ENCODE data around the gene PRPH2. TPM values are rescaled to one million over a fixed set of nuclear protein-coding genes. Genes with fewer than 3 reads are reported as not detected.

The PRPH2 gene
- polyA plus RNA-seq, 2 of the 4 experiments (the other 2 are of a cell fraction), result not detected

DNA sequence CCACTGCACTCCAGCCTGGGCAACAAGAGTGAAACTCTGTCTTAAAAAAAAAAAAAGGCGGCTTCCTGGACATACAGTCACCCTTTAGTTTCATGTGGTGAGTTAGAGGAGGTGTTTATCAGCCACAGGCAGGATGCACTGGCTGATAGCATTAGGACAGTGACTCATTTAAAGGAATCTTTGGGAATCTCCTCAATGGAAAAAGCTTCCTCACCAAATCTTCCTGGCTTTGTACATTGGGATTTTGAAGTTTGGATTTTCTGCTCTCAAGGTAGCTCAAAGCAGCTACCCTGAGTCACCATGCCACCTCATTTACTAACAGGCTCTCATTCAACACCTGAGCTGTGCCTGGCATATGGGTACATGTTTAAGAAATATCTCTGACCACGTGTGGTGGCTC lies 20.2 kb downstream of the PRPH2 start:
- no peak overlapping the region for H3K4me2 ChIP-seq
- 29% methylated on average over 2 of the region's 2 CpGs for WGBS (ENCODE audit: missing lambda C conversion rate)
- H3K9me3 ChIP-seq, result no peaks in the 10 kb centered on the region
- TF ChIP-seq EHF (CRISPR knock-in tag; IDR thresholded peaks at IDR 0.05) (no peak), GATA3 (IDR thresholded peaks at IDR 0.05; ENCODE audit: borderline replicate concordance) (no peak), RARB (CRISPR knock-in tag; IDR thresholded peaks at IDR 0.05) (no peak), MYC (IDR thresholded peaks at IDR 0.05; ENCODE audit: borderline replicate concordance, low read length) (no peak), JUN (IDR thresholded peaks at IDR 0.05) (no peak), HOXA7 (CRISPR knock-in tag; IDR thresholded peaks at IDR 0.05) (no peak)
- TF ChIP-seq, protein P1, sequence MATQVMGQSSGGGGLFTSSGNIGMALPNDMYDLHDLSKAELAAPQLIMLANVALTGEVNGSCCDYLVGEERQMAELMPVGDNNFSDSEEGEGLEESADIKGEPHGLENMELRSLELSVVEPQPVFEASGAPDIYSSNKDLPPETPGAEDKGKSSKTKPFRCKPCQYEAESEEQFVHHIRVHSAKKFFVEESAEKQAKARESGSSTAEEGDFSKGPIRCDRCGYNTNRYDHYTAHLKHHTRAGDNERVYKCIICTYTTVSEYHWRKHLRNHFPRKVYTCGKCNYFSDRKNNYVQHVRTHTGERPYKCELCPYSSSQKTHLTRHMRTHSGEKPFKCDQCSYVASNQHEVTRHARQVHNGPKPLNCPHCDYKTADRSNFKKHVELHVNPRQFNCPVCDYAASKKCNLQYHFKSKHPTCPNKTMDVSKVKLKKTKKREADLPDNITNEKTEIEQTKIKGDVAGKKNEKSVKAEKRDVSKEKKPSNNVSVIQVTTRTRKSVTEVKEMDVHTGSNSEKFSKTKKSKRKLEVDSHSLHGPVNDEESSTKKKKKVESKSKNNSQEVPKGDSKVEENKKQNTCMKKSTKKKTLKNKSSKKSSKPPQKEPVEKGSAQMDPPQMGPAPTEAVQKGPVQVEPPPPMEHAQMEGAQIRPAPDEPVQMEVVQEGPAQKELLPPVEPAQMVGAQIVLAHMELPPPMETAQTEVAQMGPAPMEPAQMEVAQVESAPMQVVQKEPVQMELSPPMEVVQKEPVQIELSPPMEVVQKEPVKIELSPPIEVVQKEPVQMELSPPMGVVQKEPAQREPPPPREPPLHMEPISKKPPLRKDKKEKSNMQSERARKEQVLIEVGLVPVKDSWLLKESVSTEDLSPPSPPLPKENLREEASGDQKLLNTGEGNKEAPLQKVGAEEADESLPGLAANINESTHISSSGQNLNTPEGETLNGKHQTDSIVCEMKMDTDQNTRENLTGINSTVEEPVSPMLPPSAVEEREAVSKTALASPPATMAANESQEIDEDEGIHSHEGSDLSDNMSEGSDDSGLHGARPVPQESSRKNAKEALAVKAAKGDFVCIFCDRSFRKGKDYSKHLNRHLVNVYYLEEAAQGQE (IDR thresholded peaks at IDR 0.05), result no peak
- TF ChIP-seq, protein P2, sequence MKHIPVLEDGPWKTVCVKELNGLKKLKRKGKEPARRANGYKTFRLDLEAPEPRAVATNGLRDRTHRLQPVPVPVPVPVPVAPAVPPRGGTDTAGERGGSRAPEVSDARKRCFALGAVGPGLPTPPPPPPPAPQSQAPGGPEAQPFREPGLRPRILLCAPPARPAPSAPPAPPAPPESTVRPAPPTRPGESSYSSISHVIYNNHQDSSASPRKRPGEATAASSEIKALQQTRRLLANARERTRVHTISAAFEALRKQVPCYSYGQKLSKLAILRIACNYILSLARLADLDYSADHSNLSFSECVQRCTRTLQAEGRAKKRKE (CRISPR knock-in tag; IDR thresholded peaks at IDR 0.05; ENCODE audit: low read depth), result no peak
- FAIRE-seq (no peak), DNase-seq (ENCODE audit: low read depth in 1 of 2, low spot score in 1 of 2) (peak in 1 of 2 experiments; percentile 17), ATAC-seq (peak; percentile 41 to 46; a peak in 2 of 6 replicates)
- no peak overlapping the region for H3K27ac ChIP-seq
- ChIA-PET CTCF (interaction anchor here (0.6 to 3.4 kb wide), 3 partner anchors 24 to 199 kb away, joined by 3 to 14 read pairs (median 3); no protein-coding TSS in a partner anchor), POLR2A (no interaction called here)
- H3K4me3 ChIP-seq, result no peak overlapping the region
- no peaks in the 10 kb centered on the region for H3K4me1 ChIP-seq

DNA sequence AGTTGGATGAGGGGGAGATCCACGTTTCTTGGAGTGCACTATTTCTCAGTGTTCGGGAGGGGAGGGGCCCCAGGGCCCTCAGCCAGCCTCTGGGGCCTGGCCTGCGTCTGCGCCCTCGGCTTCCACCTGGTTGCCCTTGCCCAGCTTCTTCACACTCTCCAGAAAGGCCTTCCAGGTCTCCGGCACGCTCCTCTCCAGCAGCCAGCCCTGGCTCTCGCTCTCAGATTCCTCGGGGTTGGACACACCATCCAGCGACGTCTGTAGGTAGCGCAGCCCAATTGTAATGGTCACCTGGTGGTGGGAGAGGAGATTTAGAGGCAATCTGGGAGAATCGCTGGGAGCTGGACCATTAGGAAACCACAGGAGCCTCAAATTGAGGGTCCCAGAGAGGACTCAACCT lies 24.2 kb downstream of the PRPH2 start:
- no peak for DNase-seq (ENCODE audit: low read depth in 1 of 2, low spot score in 1 of 2)
- H3K4me1 ChIP-seq, result no peaks in the 10 kb centered on the region
- TF ChIP-seq POLR2AphosphoS2 (conservative IDR thresholded peaks at IDR 0.05; ENCODE audit: low read length), result no peak
- no peak for TF ChIP-seq SREBF2 (IDR thresholded peaks at IDR 0.05)
- no peak for TF ChIP-seq TP53 (CRISPR knock-in tag; IDR thresholded peaks at IDR 0.05)
- no peak for TF ChIP-seq ZC3H11A (IDR thresholded peaks at IDR 0.05)
- TF ChIP-seq RAD21 (conservative IDR thresholded peaks at IDR 0.05 in 1 of 2, IDR thresholded peaks at IDR 0.05 in 1 of 2), result no peak
- TF ChIP-seq RARB (CRISPR knock-in tag; IDR thresholded peaks at IDR 0.05), result no peak
- TF ChIP-seq ESRRA (IDR thresholded peaks at IDR 0.05; ENCODE audit: borderline replicate concordance, low read length), result no peak
- TF ChIP-seq, protein P3, sequence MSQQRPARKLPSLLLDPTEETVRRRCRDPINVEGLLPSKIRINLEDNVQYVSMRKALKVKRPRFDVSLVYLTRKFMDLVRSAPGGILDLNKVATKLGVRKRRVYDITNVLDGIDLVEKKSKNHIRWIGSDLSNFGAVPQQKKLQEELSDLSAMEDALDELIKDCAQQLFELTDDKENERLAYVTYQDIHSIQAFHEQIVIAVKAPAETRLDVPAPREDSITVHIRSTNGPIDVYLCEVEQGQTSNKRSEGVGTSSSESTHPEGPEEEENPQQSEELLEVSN (IDR thresholded peaks at IDR 0.05; ENCODE audit: borderline replicate concordance, low read depth), result no peak
- no peak for TF ChIP-seq SMC3 (IDR thresholded peaks at IDR 0.05)
- TF ChIP-seq, protein P4, sequence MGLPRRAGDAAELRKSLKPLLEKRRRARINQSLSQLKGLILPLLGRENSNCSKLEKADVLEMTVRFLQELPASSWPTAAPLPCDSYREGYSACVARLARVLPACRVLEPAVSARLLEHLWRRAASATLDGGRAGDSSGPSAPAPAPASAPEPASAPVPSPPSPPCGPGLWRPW (IDR thresholded peaks at IDR 0.05), result no peak
- no peak for TF ChIP-seq HOXA7 (CRISPR knock-in tag; IDR thresholded peaks at IDR 0.05)
- TF ChIP-seq, protein P5, sequence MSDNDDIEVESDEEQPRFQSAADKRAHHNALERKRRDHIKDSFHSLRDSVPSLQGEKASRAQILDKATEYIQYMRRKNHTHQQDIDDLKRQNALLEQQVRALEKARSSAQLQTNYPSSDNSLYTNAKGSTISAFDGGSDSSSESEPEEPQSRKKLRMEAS (IDR thresholded peaks at IDR 0.05), result no peak
- TF ChIP-seq NPAS2 (CRISPR knock-in tag; IDR thresholded peaks at IDR 0.05; ENCODE audit: borderline replicate concordance), result no peak
- no peak for TF ChIP-seq NFE2L2 (conservative IDR thresholded peaks at IDR 0.05; ENCODE audit: low read length)
- ChIA-PET POLR2A (no interaction called here), CTCF (interaction anchor here (0.5 to 2.3 kb wide), 4 partner anchors 9 to 37 kb away, joined by 3 to 12 read pairs (median 5); no protein-coding TSS in a partner anchor)
- 93% methylated on average over 12 of the region's 13 CpGs for WGBS (ENCODE audit: missing lambda C conversion rate)
- ATAC-seq, result peak in 1 of 2 experiments; percentile 38; a peak in 1 of 6 replicates
- no peaks in the 10 kb centered on the region for H3K9me3 ChIP-seq
- H3K27ac ChIP-seq, result no peak overlapping the region
- no peak overlapping the region for H3K4me2 ChIP-seq
- FAIRE-seq, result no peak
- H3K4me3 ChIP-seq, result no peak overlapping the region

Data from A549 (cell line).